HCT116 (cell line): ENCODE data around the gene EID1. TPM values are rescaled to one million over a fixed set of nuclear protein-coding genes. Genes with fewer than 3 reads are reported as not detected.

ENCODE experiments used
- ATAC-seq: fragments of 200-7000 bp; cut with Tn5 transposase; 2 replicates; pipeline ENCODE4 v1.9.1; 2020; ENCODE audit warnings: mild to moderate bottlenecking, moderate library complexity
- BruUV-seq: library from RNA; stranded (reverse); fragments of 400-500 nt; replicated peaks from 2 replicates; lab custom pipeline; 2021; lab: Mats Ljungman, UMichigan
- CTCF ChIA-PET: fragments of 300-600 bp; sonication (Branson Sonifier 250); formaldehyde crosslinking; loops from one replicate; lab custom pipeline; 2021; ENCODE audit warnings: antibody characterized with exemption; lab: Charles Lee
- POLR2A ChIA-PET: fragments of 300-600, 350-600 bp; sonication (Branson Sonifier 250); formaldehyde crosslinking; loops from one replicate; lab custom pipeline; 2021; ENCODE audit warnings: antibody characterized with exemption; lab: Charles Lee
- RAD21 ChIA-PET, 2 experiments: fragments of 300-600 bp; sonication (Branson Sonifier 250); formaldehyde crosslinking; loops; one replicate each; lab custom pipeline; 2023; ENCODE audit warnings: low total read pairs in 2 of 2; ENCODE audit not compliant: uncharacterized antibody in 2 of 2, unreplicated experiment in 2 of 2, low non-redundant PET in 1 of 2; lab: Charles Lee
- DNase-seq: peaks from one replicate; pipeline ENCODE4 v3.0.0-alpha.2; 2010; ENCODE audit warnings: low read depth, low spot score
- H2AFZ ChIP-seq: fragments of 200-600 bp; shearing (Covaris generic), sonication (generic); 2 replicates; pipeline ENCODE4 v1.6.1; 2017; ENCODE audit warnings: low read depth, mixed run types, mixed read lengths, antibody characterized with exemption, low read length; ENCODE audit not compliant: poor library complexity, severe bottlenecking
- H3K27ac ChIP-seq: 2 replicates; pipeline ENCODE4 v1.5.1; 2012; ENCODE audit warnings: low read depth, low read length
- H3K27me3 ChIP-seq: fragments of 200-600 bp; sonication (generic); 2 replicates; pipeline ENCODE4 v1.6.1; 2016; ENCODE audit warnings: mixed run types, low read length, mixed read lengths; ENCODE audit not compliant: insufficient read depth
- H3K36me3 ChIP-seq, 2 experiments: fragments of 200-500 bp in 1 of 2; fragments of 200-600 bp in 1 of 2; sonication (Bioruptor generic) in 1 of 2; sonication (generic) in 1 of 2; 2 replicates each; pipeline versions ENCODE4 v1.5.1 to v1.6.1; 2014 to 2016; ENCODE audit warnings: low read length in 2 of 2, inconsistent platforms in 1 of 2, mixed read lengths in 1 of 2, mixed run types in 1 of 2; ENCODE audit not compliant: insufficient read depth in 2 of 2, control insufficient read depth in 1 of 2
- H3K4me1 ChIP-seq, 2 experiments: fragments of 200-600 bp in 1 of 2; sonication (generic) in 1 of 2; 2 replicates each; pipeline versions ENCODE4 v1.5.1 to v1.6.1; 2012 to 2017; ENCODE audit warnings: low read length in 2 of 2, inconsistent platforms in 1 of 2, mild to moderate bottlenecking in 1 of 2, mixed read lengths in 1 of 2, mixed run types in 1 of 2, moderate library complexity in 1 of 2; ENCODE audit not compliant: insufficient read depth in 2 of 2, control insufficient read depth in 1 of 2
- H3K4me2 ChIP-seq: fragments of 200-600 bp; sonication (generic); 2 replicates; pipeline ENCODE4 v1.6.1; 2017; ENCODE audit warnings: mixed run types, low read length, mixed read lengths
- H3K4me3 ChIP-seq, 2 experiments: fragments of 200-600 bp in 1 of 2; sonication (generic) in 1 of 2; replicated peaks in 1 of 2; 2 replicates each; pipeline ENCODE4 v1.5.1; 2011 to 2016; ENCODE audit warnings: low read length in 2 of 2, control low read depth in 1 of 2, low read depth in 1 of 2, mild to moderate bottlenecking in 1 of 2, mixed read lengths in 1 of 2, mixed run types in 1 of 2
- H3K79me2 ChIP-seq: fragments of 200-600 bp; sonication (generic); 2 replicates; pipeline ENCODE4 v1.6.1; 2017; ENCODE audit warnings: mild to moderate bottlenecking, mixed run types, low read length, moderate library complexity, mixed read lengths; ENCODE audit not compliant: insufficient read depth
- H3K9ac ChIP-seq: fragments of 200-600 bp; sonication (generic); 2 replicates; pipeline ENCODE4 v1.6.1; 2016; ENCODE audit warnings: low read length, mixed read lengths
- H3K9me2 ChIP-seq: fragments of 200-600 bp; sonication (generic), shearing (Covaris generic); 2 replicates; pipeline ENCODE4 v1.6.1; 2017; ENCODE audit warnings: mixed run types, mild to moderate bottlenecking, moderate library complexity; ENCODE audit not compliant: insufficient read depth
- H3K9me3 ChIP-seq, 2 experiments: fragments of 200-500 bp in 1 of 2; fragments of 200-600 bp in 1 of 2; sonication (Bioruptor generic) in 1 of 2; sonication (generic) in 1 of 2; 2 replicates each; pipeline ENCODE4 v1.6.1; 2014 to 2017; ENCODE audit warnings: low read length in 2 of 2, mixed read lengths in 2 of 2, inconsistent platforms in 1 of 2, low read depth in 1 of 2, mild to moderate bottlenecking in 1 of 2, mixed run types in 1 of 2, moderate library complexity in 1 of 2; ENCODE audit not compliant: control insufficient read depth in 1 of 2, insufficient read depth in 1 of 2
- H4K20me1 ChIP-seq: fragments of 200-600 bp; sonication (generic), shearing (Covaris generic); 2 replicates; pipeline ENCODE4 v1.6.1; 2017; ENCODE audit warnings: mixed run types, mild to moderate bottlenecking, moderate library complexity; ENCODE audit not compliant: insufficient read depth
- CBX3 ChIP-seq: IDR thresholded peaks from 2 replicates; pipeline ENCODE4 v1.6.1; 2012; ENCODE audit warnings: low read depth
- CEBPB ChIP-seq: IDR thresholded peaks from 2 replicates; pipeline ENCODE4 v1.6.1; 2012; ENCODE audit warnings: low read depth
- CTCF ChIP-seq, 3 experiments: fragments of 200-600 bp in 1 of 3; sonication (generic) in 1 of 3; IDR thresholded peaks in 2 of 3; conservative IDR thresholded peaks in 1 of 3; 2 replicates each; pipeline ENCODE4 v1.5.1; 2012 to 2017; ENCODE audit warnings: low read depth in 2 of 3, low read length in 2 of 3, antibody characterized with exemption in 1 of 3, borderline replicate concordance in 1 of 3, control low read depth in 1 of 3, mild to moderate bottlenecking in 1 of 3, mixed read lengths in 1 of 3, mixed run types in 1 of 3, moderate library complexity in 1 of 3; ENCODE audit not compliant: insufficient read depth in 1 of 3
- ELF1 ChIP-seq: IDR thresholded peaks from 2 replicates; pipeline ENCODE4 v1.6.1; 2012; ENCODE audit warnings: low read depth, borderline replicate concordance
- EZH2phosphoT487 ChIP-seq: fragments of 200-600 bp; IDR thresholded peaks from 2 replicates; pipeline ENCODE4 v1.6.1; 2018; ENCODE audit warnings: antibody characterized with exemption, borderline replicate concordance
- FOSL1 ChIP-seq: IDR thresholded peaks from 2 replicates; pipeline ENCODE4 v1.6.1; 2012; ENCODE audit warnings: low read depth
- JUND ChIP-seq: IDR thresholded peaks from 2 replicates; pipeline ENCODE4 v1.6.1; 2012
- POLR2AphosphoS5 ChIP-seq: IDR thresholded peaks from 2 replicates; pipeline ENCODE4 v1.6.1; 2011; ENCODE audit warnings: mild to moderate bottlenecking, low read depth, low read length, moderate library complexity
- RAD21 ChIP-seq: IDR thresholded peaks from 2 replicates; pipeline ENCODE4 v1.6.1; 2012; ENCODE audit warnings: low read depth, mild to moderate bottlenecking
- SIN3A ChIP-seq: IDR thresholded peaks from 2 replicates; pipeline ENCODE4 v1.6.1; 2012; ENCODE audit warnings: low read depth
- SP1 ChIP-seq: IDR thresholded peaks from 2 replicates; pipeline ENCODE4 v1.6.1; 2012; ENCODE audit warnings: low read depth
- SRF ChIP-seq: IDR thresholded peaks from 2 replicates; pipeline ENCODE4 v1.6.1; 2012; ENCODE audit warnings: low read depth
- ZFX ChIP-seq: fragments of 450-650 bp; IDR thresholded peaks from 2 replicates; pipeline ENCODE4 v1.6.1; 2017
- ZNF274 ChIP-seq: fragments of 200-500 bp; sonication (Bioruptor generic); IDR thresholded peaks from 2 replicates; pipeline ENCODE4 v1.6.1; 2014; ENCODE audit warnings: mild to moderate bottlenecking, low read depth, low read length, inconsistent platforms
- intact Hi-C: fragments of 100-400 bp; cut with micrococcal nuclease; formaldehyde crosslinking; loops from 2 replicates; pipeline ENCODE4 v1.10.0; 2022
- total RNA-seq: library from RNA; stranded (reverse); gene quantifications from one replicate; pipeline ENCODE4 v1.2.1, GENCODE V29; 2021; ENCODE audit not compliant: unreplicated experiment
- TF ChIP-seq, protein P1 (sequence below): IDR thresholded peaks from 2 replicates; pipeline ENCODE4 v1.6.1; 2012; ENCODE audit warnings: low read depth

The EID1 gene
- total RNA-seq, 1 experiment from 2014 or later = 68.6 TPM

DNA sequence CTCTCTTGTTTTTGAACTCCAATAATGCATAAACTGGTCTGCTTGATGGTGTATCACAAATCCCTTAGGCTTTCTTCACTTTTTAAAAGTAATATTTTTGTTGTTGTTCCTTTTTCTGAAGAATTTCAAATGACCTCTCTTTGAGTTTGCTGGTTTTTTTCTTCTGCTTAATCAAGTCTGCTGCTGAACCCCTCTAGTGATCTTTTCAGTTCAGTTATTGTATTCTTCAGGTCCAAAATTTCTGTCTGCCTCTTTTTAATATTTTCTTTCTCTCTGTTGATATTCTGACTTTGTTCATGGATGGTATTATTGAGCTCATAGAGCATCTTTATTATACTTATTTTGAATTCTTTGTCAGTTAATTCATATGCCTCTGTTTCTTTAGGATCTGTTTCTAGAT lies 45.3 kb upstream of the EID1 start:
- Histone ChIP-seq H3K9ac (no peak overlapping the region), H3K79me2 (no peaks in the 10 kb centered on the region), H3K4me1 (no peaks in the 10 kb centered on the region), H3K27me3 (no peaks in the 10 kb centered on the region), H3K4me2 (no peak overlapping the region), H2AFZ (no peak overlapping the region), H4K20me1 (no peaks in the 10 kb centered on the region), H3K36me3 (no peaks in the 10 kb centered on the region), H3K27ac (no peak overlapping the region), H3K4me3 (no peak overlapping the region), H3K9me3 (no peaks in the 10 kb centered on the region), H3K9me2 (no peaks in the 10 kb centered on the region)
- DNase-seq = no peak
- ChIA-PET RAD21 (no interaction called here), POLR2A (no interaction called here), CTCF (no interaction called here)
- ATAC-seq = no peak
- TF ChIP-seq CTCF (IDR thresholded peaks at IDR 0.05 in 2 of 3, conservative IDR thresholded peaks at IDR 0.05 in 1 of 3; ENCODE audit: borderline replicate concordance in 1 of 3, insufficient read depth in 1 of 3, low read depth in 2 of 3, low read length in 2 of 3) (no peak), SIN3A (no peak), SRF (no peak), ELF1 (no peak), SP1 (no peak), FOSL1 (no peak), ZFX (no peak), ZNF274 (no peak), EZH2phosphoT487 (no peak), CEBPB (no peak), JUND (no peak), RAD21 (no peak), CBX3 (no peak), POLR2AphosphoS5 (no peak)
- TF ChIP-seq, protein P1, sequence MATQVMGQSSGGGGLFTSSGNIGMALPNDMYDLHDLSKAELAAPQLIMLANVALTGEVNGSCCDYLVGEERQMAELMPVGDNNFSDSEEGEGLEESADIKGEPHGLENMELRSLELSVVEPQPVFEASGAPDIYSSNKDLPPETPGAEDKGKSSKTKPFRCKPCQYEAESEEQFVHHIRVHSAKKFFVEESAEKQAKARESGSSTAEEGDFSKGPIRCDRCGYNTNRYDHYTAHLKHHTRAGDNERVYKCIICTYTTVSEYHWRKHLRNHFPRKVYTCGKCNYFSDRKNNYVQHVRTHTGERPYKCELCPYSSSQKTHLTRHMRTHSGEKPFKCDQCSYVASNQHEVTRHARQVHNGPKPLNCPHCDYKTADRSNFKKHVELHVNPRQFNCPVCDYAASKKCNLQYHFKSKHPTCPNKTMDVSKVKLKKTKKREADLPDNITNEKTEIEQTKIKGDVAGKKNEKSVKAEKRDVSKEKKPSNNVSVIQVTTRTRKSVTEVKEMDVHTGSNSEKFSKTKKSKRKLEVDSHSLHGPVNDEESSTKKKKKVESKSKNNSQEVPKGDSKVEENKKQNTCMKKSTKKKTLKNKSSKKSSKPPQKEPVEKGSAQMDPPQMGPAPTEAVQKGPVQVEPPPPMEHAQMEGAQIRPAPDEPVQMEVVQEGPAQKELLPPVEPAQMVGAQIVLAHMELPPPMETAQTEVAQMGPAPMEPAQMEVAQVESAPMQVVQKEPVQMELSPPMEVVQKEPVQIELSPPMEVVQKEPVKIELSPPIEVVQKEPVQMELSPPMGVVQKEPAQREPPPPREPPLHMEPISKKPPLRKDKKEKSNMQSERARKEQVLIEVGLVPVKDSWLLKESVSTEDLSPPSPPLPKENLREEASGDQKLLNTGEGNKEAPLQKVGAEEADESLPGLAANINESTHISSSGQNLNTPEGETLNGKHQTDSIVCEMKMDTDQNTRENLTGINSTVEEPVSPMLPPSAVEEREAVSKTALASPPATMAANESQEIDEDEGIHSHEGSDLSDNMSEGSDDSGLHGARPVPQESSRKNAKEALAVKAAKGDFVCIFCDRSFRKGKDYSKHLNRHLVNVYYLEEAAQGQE = no peak
- BruUV-seq = no TSS peak
- intact Hi-C loops = no loop called here
